ENCODE results near the gene TCEA3.

GRCh38 chr1:23344987-23345472, 79.5 kb downstream of the TCEA3 start:
- TF ChIP-seq POLR2A (IDR thresholded peaks at IDR 0.05) (no peak), CTCF (IDR thresholded peaks at IDR 0.05) (no peak)
